Measurements from ENCODE around the gene ZCCHC9. TPM values are rescaled to one million over a fixed set of nuclear protein-coding genes. Genes with fewer than 3 reads are reported as not detected.
"Not testable (repeated sequence)": the region's sequence is repeated elsewhere in the genome, so short reads cannot be mapped to it uniquely, and the experiment has no call there.

ZCCHC9 gene
- polyA plus RNA-seq, 1 donor (not counting 4 experiments of a cell fraction or from before 2014, with no cell fraction given) = 24.1 TPM

DNA sequence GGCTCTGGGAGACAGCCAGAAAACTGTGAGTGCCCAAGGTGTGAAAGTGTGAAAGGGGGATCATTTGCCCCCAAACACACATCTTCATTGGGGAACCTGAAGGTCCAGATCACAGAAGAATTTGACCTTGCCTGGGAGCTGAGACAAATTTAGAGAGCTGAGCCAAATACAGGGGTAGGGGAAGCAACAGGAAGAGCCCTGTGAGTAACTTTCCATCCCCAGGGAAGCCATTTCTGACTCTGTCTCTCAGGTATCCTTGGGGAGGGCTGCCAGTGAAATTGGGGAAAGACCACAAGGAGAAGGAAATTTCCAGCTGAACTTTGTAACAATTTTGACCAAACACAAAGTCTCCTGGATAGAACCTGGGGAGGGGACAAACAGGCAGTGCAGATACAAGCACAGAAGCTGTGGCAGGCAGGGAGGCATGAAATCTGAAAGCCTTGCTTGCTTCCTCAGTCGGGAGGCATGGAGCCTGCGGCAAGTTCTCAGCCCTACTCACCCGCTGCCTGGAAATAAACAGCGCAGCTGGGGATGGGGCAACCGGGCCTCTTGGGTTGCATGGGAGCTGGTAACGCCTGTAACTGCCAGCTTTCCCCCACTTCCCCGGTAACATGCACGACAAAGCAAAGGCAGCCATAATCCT is 31.5 kb upstream of the ZCCHC9 start:
- no peaks in the 10 kb centered on the region for H3K36me3 ChIP-seq (ENCODE audit: control insufficient read depth in 2 of 2, extremely low read depth in 1 of 2, insufficient read depth in 2 of 2, low read length in 2 of 2)
- H3K27ac ChIP-seq (ENCODE audit: control insufficient read depth, insufficient read depth, low read length) = peak overlapping the region; percentile 49
- H3K4me3 ChIP-seq (ENCODE audit: control insufficient read depth in 2 of 3, extremely low read depth in 1 of 3, insufficient read depth in 2 of 3, low read depth in 1 of 3, low read length in 3 of 3) = no peak overlapping the region
- H3K4me2 ChIP-seq (ENCODE audit: control insufficient read depth, extremely low read depth, insufficient read depth, low read depth, low read length) = no peak overlapping the region
- H3K9ac ChIP-seq (ENCODE audit: control insufficient read depth, extremely low read depth, insufficient read depth, low read length) = no peak overlapping the region
- no peak for TF ChIP-seq EZH2 (IDR thresholded peaks at IDR 0.05; ENCODE audit: low read length)
- TF ChIP-seq, protein P1, sequence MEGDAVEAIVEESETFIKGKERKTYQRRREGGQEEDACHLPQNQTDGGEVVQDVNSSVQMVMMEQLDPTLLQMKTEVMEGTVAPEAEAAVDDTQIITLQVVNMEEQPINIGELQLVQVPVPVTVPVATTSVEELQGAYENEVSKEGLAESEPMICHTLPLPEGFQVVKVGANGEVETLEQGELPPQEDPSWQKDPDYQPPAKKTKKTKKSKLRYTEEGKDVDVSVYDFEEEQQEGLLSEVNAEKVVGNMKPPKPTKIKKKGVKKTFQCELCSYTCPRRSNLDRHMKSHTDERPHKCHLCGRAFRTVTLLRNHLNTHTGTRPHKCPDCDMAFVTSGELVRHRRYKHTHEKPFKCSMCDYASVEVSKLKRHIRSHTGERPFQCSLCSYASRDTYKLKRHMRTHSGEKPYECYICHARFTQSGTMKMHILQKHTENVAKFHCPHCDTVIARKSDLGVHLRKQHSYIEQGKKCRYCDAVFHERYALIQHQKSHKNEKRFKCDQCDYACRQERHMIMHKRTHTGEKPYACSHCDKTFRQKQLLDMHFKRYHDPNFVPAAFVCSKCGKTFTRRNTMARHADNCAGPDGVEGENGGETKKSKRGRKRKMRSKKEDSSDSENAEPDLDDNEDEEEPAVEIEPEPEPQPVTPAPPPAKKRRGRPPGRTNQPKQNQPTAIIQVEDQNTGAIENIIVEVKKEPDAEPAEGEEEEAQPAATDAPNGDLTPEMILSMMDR (optimal IDR thresholded peaks at IDR 0.05 in 1 of 3, IDR thresholded peaks at IDR 0.05 in 1 of 3, conservative IDR thresholded peaks at IDR 0.05 in 1 of 3; ENCODE audit: extremely low read depth in 1 of 3, insufficient read depth in 2 of 3, low read length in 3 of 3) = no peak
- H2AFZ ChIP-seq (ENCODE audit: control insufficient read depth, low read length) = no peak overlapping the region
- peaks cover 2% of the 10 kb centered on the region for H3K9me1 ChIP-seq (ENCODE audit: control insufficient read depth, extremely low read depth, insufficient read depth, low read length)
- peaks cover 14% of the 10 kb centered on the region for H3K4me1 ChIP-seq (ENCODE audit: control insufficient read depth, extremely low read depth, insufficient read depth, low read length)
- DNase-seq (ENCODE audit: low read depth, low spot score) (no peak), FAIRE-seq (no peak)
- dilution Hi-C loops (cut with MboI; ENCODE audit: extremely low pct_ligation_motif_present, low sequenced_read_pairs) = no loop called here
- H3K79me2 ChIP-seq (ENCODE audit: control insufficient read depth, insufficient read depth, low read length) = peaks cover 6% of the 10 kb centered on the region
- no peaks in the 10 kb centered on the region for H3K27me3 ChIP-seq (ENCODE audit: control insufficient read depth, extremely low read depth, insufficient read depth, low read length)
- H4K20me1 ChIP-seq (ENCODE audit: control insufficient read depth, extremely low read depth, insufficient read depth, low read length) = no peaks in the 10 kb centered on the region
- H3K9me3 ChIP-seq (ENCODE audit: control insufficient read depth, low read depth, low read length) = no peaks in the 10 kb centered on the region

DNA sequence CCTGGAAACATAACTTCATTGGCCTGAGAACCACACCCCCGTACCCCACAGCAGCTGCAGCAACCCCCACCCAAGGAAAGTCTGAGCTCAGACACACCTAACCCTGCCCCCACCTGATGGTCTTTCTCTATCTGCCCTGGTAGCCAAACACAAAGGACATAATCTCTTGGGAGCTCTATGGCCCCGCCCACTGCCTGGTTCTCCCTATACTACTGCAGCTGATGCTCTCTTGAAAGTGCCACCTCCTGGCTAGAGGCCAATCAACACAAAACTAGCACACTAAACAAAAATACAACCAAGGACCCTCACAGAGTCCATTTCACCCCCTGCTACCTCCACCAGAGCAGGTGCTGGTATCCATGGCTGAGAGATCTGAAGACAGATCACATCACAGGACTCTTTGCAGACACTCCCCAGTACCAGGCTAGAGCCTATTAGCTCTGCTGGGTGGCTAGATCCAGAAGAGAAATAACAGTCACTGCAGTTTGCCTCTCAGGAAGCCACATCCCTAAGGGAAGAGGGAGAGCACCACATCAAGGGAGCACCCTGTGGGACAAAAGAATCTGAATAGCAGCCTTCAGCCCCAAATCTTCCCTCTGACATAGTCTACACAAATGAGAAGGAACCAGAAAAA is 30.9 kb upstream of the ZCCHC9 start:
- H3K27me3 ChIP-seq (ENCODE audit: control insufficient read depth, extremely low read depth, insufficient read depth, low read length); H3K79me2 ChIP-seq (ENCODE audit: control insufficient read depth, insufficient read depth, low read length); H2AFZ ChIP-seq (ENCODE audit: control insufficient read depth, low read length); DNase-seq (ENCODE audit: low read depth, low spot score); H4K20me1 ChIP-seq (ENCODE audit: control insufficient read depth, extremely low read depth, insufficient read depth, low read length); H3K9me3 ChIP-seq (ENCODE audit: control insufficient read depth, low read depth, low read length); H3K9ac ChIP-seq (ENCODE audit: control insufficient read depth, extremely low read depth, insufficient read depth, low read length); H3K4me3 ChIP-seq (ENCODE audit: control insufficient read depth in 2 of 3, extremely low read depth in 1 of 3, insufficient read depth in 2 of 3, low read depth in 1 of 3, low read length in 3 of 3); H3K36me3 ChIP-seq (ENCODE audit: control insufficient read depth in 2 of 2, extremely low read depth in 1 of 2, insufficient read depth in 2 of 2, low read length in 2 of 2); H3K4me2 ChIP-seq (ENCODE audit: control insufficient read depth, extremely low read depth, insufficient read depth, low read depth, low read length); dilution Hi-C loops (cut with MboI; ENCODE audit: extremely low pct_ligation_motif_present, low sequenced_read_pairs); H3K9me1 ChIP-seq (ENCODE audit: control insufficient read depth, extremely low read depth, insufficient read depth, low read length); H3K27ac ChIP-seq (ENCODE audit: control insufficient read depth, insufficient read depth, low read length); FAIRE-seq: not testable (repeated sequence)
- H3K4me1 ChIP-seq (ENCODE audit: control insufficient read depth, extremely low read depth, insufficient read depth, low read length) = peaks cover 14% of the 10 kb centered on the region
